ENCODE results near the gene KAZN. TPM values are rescaled to one million over a fixed set of nuclear protein-coding genes. Genes with fewer than 3 reads are reported as not detected.

Gene KAZN
- total RNA-seq, 1 experiment from 2014 or later: 15.6 TPM

DNA sequence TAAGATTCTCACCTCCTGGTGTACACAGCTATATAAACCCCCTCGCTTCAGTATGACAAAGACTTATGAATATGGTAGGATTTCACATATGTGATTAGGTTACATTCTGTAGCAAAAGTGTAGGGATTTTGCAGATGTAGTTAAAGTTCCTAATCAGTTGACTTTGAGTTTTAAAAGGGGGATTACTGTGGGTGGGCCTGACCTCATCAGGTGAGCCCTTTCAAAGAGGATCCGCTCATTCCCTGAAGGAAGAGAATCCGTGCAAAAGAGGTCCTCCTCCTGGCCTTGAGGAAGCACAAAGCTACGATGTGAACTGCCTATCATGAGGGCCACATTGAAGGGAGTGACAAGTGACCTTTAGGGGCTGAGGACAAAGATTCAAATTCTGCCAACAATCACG is 30.6 kb upstream of the KAZN start:
- POLR2A ChIA-PET (ENCODE audit: unreplicated experiment): no interaction called here

DNA sequence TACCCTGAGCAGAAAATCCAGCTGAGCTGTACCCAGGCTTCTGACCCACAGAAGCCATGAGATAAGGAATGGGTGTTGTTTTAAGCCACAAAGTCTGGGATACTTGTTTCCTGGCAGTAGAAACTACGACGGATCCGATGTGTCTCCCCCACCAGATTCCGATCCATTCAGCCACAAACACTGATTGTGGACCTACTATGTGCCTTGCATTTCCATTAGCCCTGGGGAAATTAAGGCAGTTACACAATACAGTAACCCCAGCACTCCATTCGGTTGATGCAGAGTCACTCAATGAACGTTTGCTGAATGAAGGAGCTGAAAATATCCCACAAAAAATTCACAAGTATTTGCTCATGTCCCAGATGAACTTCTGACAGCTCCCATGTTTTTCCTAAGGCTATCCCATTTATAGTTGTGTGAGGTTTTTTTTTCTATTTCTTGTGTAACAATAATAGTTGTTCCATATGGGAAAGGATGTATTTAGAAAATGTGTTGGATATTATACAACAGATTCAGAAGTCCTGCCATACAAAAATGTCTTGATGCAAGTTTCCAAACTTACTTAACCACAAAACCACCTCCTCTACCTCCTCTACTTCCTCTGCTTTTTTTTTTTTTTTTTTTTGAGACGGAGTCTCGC is 29.6 kb upstream of the KAZN start:
- BruUV-seq (replicated peaks): no TSS peak

More for the DNA sequence above, 30.6 kb upstream of the KAZN start:
- TF ChIP-seq EZH2 (IDR thresholded peaks at IDR 0.05; ENCODE audit: low read depth): no peak
- CTCF ChIA-PET: no interaction called here
- Histone ChIP-seq H3K9me2 (ENCODE audit: insufficient read depth) (no peaks in the 10 kb centered on the region), H3K27me3 (ENCODE audit: insufficient read depth, low read depth) (peaks cover 9% of the 10 kb centered on the region), H3K4me2 (no peak overlapping the region), H3K4me1 (replicated peaks; ENCODE audit: insufficient read depth) (no peaks in the 10 kb centered on the region), H3K36me3 (ENCODE audit: low read depth) (no peaks in the 10 kb centered on the region), H4K20me1 (ENCODE audit: insufficient read depth) (no peaks in the 10 kb centered on the region), H3K79me2 (ENCODE audit: low read depth) (no peaks in the 10 kb centered on the region), H3K4me3 (no peak overlapping the region), H3K27ac (no peak overlapping the region), H3K9me3 (ENCODE audit: insufficient read depth, low read depth) (no peaks in the 10 kb centered on the region), H2AFZ (no peak overlapping the region), H3F3A (ENCODE audit: insufficient read depth, low read depth) (no peaks in the 10 kb centered on the region)
- BruUV-seq (replicated peaks): no TSS peak
- no peak for DNase-seq
- intact Hi-C loops (cut with micrococcal nuclease; ENCODE audit: unreplicated experiment): loop anchor here (1.0 kb wide), 1 partner anchor 478 kb away; no protein-coding TSS in a partner anchor

DNA sequence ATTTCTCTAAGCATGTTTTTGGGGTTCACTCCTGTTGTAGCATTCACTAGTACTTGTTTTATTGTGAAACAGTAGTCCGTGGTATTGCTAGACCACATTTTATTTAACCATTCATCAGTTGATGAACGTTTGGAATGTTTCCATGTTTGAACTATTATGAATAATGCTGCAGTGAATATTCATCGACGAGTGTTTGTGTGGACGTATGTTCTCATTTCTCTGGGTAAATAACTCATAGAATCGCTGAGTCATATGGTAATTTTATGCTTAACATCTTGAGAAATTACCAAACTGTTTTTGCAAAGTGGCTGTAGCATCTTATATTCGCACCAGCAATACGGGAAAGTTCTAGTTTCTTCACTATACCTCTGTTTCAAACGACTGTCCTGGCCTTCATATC is 28.0 kb upstream of the KAZN start:
- peaks cover 9% of the 10 kb centered on the region for H3K27me3 ChIP-seq (ENCODE audit: insufficient read depth, low read depth)

More for the DNA sequence above, 29.6 kb upstream of the KAZN start:
- H3K79me2 ChIP-seq (ENCODE audit: low read depth): no peaks in the 10 kb centered on the region
- H3K9me3 ChIP-seq (ENCODE audit: insufficient read depth, low read depth): no peaks in the 10 kb centered on the region
- H3K27me3 ChIP-seq (ENCODE audit: insufficient read depth, low read depth): peaks cover 9% of the 10 kb centered on the region
- intact Hi-C loops (cut with micrococcal nuclease; ENCODE audit: unreplicated experiment): no loop called here
- no peaks in the 10 kb centered on the region for H3K9me2 ChIP-seq (ENCODE audit: insufficient read depth)
- no peaks in the 10 kb centered on the region for H4K20me1 ChIP-seq (ENCODE audit: insufficient read depth)
- CTCF ChIA-PET: no interaction called here
- H3K4me3 ChIP-seq: no peak overlapping the region
- H3F3A ChIP-seq (ENCODE audit: insufficient read depth, low read depth): no peaks in the 10 kb centered on the region
- no peak for DNase-seq
- H3K4me2 ChIP-seq: no peak overlapping the region
- no peaks in the 10 kb centered on the region for H3K36me3 ChIP-seq (ENCODE audit: low read depth)
- POLR2A ChIA-PET (ENCODE audit: unreplicated experiment): no interaction called here
- TF ChIP-seq EZH2 (IDR thresholded peaks at IDR 0.05; ENCODE audit: low read depth) (no peak), CTCF (conservative IDR thresholded peaks at IDR 0.05) (no peak)
- H3K4me1 ChIP-seq (replicated peaks; ENCODE audit: insufficient read depth): no peaks in the 10 kb centered on the region
- no peak overlapping the region for H2AFZ ChIP-seq
- H3K27ac ChIP-seq: no peak overlapping the region

More for the DNA sequence above, 28.0 kb upstream of the KAZN start:
- Histone ChIP-seq H3K36me3 (ENCODE audit: low read depth) (no peaks in the 10 kb centered on the region), H3K9me3 (ENCODE audit: insufficient read depth, low read depth) (no peaks in the 10 kb centered on the region), H3F3A (ENCODE audit: insufficient read depth, low read depth) (no peaks in the 10 kb centered on the region), H2AFZ (no peak overlapping the region), H3K79me2 (ENCODE audit: low read depth) (no peaks in the 10 kb centered on the region), H3K9me2 (ENCODE audit: insufficient read depth) (no peaks in the 10 kb centered on the region), H3K4me3 (no peak overlapping the region), H3K4me1 (replicated peaks; ENCODE audit: insufficient read depth) (no peaks in the 10 kb centered on the region), H4K20me1 (ENCODE audit: insufficient read depth) (no peaks in the 10 kb centered on the region), H3K4me2 (no peak overlapping the region), H3K27ac (no peak overlapping the region)
- POLR2A ChIA-PET (ENCODE audit: unreplicated experiment): no interaction called here
- CTCF ChIA-PET: no interaction called here
- intact Hi-C loops (cut with micrococcal nuclease; ENCODE audit: unreplicated experiment): no loop called here
- no peak for DNase-seq
- no TSS peak for BruUV-seq (replicated peaks)
- TF ChIP-seq CTCF (conservative IDR thresholded peaks at IDR 0.05) (no peak), EZH2 (IDR thresholded peaks at IDR 0.05; ENCODE audit: low read depth) (no peak)
